ENCODE measurements around the gene PSMB2.

The PSMB2 gene

DNA sequence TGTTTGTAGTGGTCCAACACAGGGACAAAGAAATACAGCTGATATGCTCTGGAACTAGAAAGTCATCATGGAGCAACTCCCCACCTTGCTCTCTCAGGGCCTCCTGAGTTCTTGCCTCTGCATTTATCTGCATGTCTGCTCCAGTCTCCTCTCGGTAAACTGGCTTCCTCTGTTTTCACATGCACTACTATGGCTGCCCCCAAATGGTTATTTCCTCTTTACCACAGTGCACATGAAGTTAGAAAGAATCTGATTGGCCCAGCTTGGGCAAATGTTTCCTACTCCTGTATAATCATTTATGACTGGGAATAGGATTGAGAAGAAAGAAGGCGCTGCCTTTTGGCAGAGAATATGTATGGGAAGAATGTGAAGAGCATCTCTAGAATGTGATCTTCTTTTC lies 16.5 kb upstream of the PSMB2 start:
- ATAC-seq (no peak), DNase-seq (no peak)
- peaks cover 6% of the 10 kb centered on the region for H3K27me3 Mint-ChIP-seq
- no peaks in the 10 kb centered on the region for H3K9me3 Mint-ChIP-seq
- H3K4me3 Mint-ChIP-seq = no peak overlapping the region
- H3K4me1 Mint-ChIP-seq = no peaks in the 10 kb centered on the region
- no peak overlapping the region for H3K27ac Mint-ChIP-seq

DNA sequence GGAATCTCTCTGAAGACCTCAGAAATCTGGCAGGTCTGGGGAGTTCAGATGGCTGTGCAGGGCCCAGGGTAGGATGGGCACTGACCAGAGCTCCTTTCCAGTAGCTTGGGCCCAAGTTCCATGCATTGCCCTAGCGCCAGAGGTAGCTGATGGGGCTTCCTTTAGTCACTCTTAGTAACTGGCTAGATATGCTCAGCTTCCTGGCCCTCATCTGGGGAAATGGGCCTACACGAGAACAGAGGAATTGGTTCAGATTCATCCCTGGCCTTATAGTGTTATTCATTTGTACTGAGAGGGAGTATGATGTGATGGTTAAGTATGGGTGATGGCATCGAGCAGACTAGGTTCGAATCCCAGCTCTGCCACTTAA lies 15.5 kb upstream of the PSMB2 start:
- no peak for DNase-seq
- H3K4me1 Mint-ChIP-seq = no peaks in the 10 kb centered on the region
- H3K27ac Mint-ChIP-seq = no peak overlapping the region
- no peaks in the 10 kb centered on the region for H3K9me3 Mint-ChIP-seq
- no peak overlapping the region for H3K4me3 Mint-ChIP-seq
- H3K27me3 Mint-ChIP-seq = peaks cover 7% of the 10 kb centered on the region
- no peak for ATAC-seq

DNA sequence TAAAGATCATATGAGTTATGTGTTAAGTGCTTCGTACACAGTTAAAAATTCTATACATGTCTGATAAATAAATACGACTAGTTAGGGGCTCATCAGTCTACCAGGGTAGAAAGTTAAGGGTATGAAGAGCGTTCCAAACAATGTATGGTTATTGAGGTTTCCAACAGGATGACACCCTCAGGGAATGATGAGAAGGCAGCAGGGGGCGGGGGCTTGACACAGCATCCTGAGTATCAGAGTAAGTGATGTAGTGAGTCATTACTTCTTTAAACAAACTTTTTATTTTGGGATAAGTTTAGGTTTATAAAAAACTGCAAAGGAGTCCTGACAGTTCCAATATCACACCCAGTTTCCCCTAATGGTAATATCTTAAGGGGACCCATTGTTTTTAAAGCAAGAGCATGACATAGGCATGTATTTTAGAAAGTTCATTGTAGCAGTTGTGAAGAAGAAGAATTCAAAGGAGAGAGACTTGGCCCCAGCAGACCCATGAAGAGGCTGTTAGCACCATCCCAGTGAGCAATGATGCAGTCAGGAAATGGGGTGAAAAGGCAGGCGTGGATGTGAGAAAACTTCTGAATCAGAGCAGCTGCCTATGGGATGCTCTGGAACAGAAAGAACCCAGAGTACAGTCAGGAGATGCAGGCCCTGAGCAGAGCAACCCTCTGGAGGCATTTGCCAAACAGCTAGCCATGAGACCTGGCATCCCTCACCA lies 15.0 kb upstream of the PSMB2 start:
- Mint-ChIP-seq H3K27ac (peak overlapping the region in 1 of 2 donors; percentile 2), H3K9me3 (no peaks in the 10 kb centered on the region), H3K4me1 (no peaks in the 10 kb centered on the region), H3K27me3 (peaks cover 12% of the 10 kb centered on the region), H3K4me3 (no peak overlapping the region)
- ATAC-seq (no peak), DNase-seq (no peak)

DNA sequence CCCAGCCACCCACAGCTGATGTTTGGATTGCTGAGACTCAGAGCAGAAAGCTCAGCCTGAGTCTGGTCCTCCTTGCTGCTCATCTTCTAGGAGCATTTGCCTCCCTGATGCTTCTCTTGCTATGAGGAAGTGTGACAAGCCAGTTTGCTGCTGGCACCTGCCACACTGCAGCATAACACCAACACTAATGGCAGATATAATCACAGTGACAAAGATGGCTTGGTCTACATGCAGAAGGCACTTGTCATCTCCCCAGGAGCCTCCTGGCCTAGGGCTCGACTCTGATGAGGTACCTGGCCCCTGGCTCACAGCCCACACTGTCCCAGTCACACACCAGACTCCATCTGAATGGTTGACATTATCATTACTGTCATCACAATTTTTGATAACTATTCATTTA lies 13.9 kb upstream of the PSMB2 start:
- DNase-seq = no peak
- Mint-ChIP-seq H3K27ac (no peak overlapping the region), H3K9me3 (no peaks in the 10 kb centered on the region), H3K27me3 (peaks cover 7% of the 10 kb centered on the region), H3K4me3 (no peak overlapping the region), H3K4me1 (no peaks in the 10 kb centered on the region)
- no peak for ATAC-seq

DNA sequence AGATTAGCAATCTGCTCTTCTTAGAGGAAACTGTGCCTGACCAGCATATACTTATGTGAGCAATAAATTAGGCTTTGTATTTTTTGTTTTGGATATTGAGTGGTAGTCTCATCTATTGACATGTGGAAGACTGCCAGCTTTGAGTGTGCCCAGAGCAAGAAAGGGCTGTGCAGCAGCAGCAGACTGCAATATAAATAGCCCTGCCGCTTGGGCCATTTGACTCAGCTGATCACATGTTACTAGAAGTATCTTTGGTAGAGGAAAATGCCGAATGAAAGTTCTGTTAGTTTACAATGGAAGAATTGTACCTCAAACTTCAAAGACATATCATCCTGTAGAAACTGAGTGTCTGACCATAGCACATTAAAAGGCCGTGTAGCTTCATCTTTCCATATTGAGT lies 9.1 kb upstream of the PSMB2 start:
- H3K9me3 Mint-ChIP-seq = no peaks in the 10 kb centered on the region
- H3K4me3 Mint-ChIP-seq = no peak overlapping the region
- no peak for DNase-seq
- H3K27me3 Mint-ChIP-seq = peaks cover 23% of the 10 kb centered on the region
- no peak for ATAC-seq
- no peaks in the 10 kb centered on the region for H3K4me1 Mint-ChIP-seq
- no peak overlapping the region for H3K27ac Mint-ChIP-seq

DNA sequence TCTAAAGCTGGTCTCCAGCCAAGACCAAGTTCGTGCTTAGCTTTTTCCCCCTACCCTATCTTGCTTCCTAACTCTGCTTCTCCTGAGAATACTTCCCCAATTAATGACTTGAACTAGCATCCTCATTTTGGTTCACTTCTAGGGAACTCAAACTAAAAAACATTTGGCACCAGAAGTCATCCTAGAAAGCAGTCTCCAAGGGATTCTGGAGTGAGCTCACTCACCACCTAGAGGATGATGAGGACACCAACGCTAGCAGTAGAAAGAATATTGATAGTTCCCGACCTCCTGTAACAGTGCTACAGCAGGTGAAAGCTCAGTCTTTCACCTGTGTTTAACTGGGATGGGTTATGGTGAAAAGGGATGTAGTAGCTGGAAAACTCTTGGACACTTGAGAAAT lies 4.7 kb upstream of the PSMB2 start:
- H3K4me1 Mint-ChIP-seq = peaks cover 10% of the 10 kb centered on the region
- ATAC-seq = no peak
- H3K27ac Mint-ChIP-seq = no peak overlapping the region
- DNase-seq = no peak
- no peaks in the 10 kb centered on the region for H3K9me3 Mint-ChIP-seq
- peaks cover 35% of the 10 kb centered on the region for H3K27me3 Mint-ChIP-seq
- no peak overlapping the region for H3K4me3 Mint-ChIP-seq

DNA sequence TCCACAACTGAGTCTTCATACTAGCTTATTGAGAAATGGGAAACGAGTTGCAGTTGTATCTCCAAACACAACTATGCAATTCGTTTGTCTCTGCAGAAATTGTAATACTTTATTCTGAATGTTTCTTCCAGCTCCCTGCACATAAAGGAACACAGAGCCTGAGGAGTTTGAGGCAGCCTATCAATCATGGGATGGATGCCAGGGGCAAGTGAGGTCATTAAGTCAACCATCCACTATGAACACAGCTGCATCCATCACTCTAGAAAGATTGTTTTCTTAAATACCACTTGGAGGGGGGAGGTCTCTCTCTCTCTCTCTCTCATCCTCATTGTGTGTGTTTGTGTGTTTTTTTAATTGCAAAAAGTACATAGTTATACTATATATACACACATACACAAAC lies 2.9 kb upstream of the PSMB2 start:
- no peaks in the 10 kb centered on the region for H3K9me3 Mint-ChIP-seq
- H3K4me3 Mint-ChIP-seq = no peak overlapping the region
- DNase-seq = no peak
- H3K4me1 Mint-ChIP-seq = peaks cover 22% of the 10 kb centered on the region
- no peak overlapping the region for H3K27ac Mint-ChIP-seq
- ATAC-seq = no peak
- H3K27me3 Mint-ChIP-seq = peaks cover 35% of the 10 kb centered on the region

DNA sequence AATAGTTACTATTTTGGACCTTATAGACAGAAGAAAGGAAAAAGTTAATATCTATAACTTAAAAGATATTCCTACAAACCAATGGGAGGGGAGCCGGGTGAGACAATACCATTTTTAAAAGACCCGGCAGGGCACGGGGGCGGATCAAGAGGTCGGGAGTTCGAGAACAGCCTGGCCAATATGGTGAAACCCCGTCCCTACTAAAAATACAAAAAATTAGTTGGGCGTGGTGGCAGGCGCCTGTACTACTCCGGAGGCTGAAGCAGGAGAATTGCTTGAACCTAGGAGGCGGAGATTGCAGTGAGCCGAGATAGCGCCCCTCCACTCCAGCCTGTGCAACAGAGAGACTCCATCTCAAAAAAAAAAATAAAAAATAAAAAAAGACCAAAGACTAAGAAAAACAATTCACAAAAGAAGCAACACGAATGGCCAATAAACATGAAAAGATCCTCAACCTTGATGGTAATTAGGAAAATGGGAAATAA lies 1.2 kb upstream of the PSMB2 start:
- no peaks in the 10 kb centered on the region for H3K9me3 Mint-ChIP-seq
- peaks cover 37% of the 10 kb centered on the region for H3K4me1 Mint-ChIP-seq
- H3K27me3 Mint-ChIP-seq = peaks cover 35% of the 10 kb centered on the region
- peak overlapping the region in 1 of 2 donors; percentile 100 for H3K27ac Mint-ChIP-seq
- DNase-seq = peak; percentile 5 to 16
- peak overlapping the region; percentile 100 for H3K4me3 Mint-ChIP-seq
- ATAC-seq = no peak

DNA sequence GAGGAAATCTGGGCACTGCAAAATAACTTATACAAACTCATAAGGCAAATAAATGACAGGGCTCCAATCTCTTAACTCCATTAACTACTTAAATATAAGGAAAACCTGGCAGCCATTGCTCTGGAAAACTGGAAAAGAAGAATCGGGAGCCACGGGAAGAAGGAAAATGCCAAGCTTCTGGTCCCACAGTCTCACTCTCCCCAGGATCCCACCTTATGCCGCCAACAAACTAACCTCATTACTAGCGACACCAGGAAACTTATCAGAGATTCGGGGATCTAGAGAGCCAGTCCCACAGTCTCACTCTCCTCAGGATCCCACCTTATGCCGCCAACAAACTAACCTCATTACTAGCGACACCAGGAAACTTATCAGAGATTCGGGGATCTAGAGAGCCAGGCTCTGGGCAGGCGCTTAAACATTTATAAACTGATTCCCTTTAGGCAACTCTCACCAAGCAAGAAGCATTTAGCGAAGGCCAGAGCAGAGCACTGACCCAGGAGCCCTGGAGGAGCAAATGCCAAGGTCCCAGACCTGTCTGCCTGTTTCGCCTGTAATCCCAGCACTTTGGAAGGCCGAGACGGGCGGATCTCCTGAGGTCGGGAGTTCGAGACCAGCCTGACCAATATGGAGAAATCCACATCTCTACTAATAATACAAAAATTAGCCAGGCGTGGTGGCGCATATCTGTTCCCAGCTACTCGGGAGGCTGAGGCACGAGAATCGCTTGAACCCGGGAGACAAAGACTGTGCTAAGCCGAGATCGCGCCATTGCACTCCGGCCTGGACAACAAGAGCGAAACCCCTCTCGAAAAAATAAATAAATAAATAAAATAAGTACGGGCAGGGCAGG lies 720 bp downstream of the PSMB2 start:
- Mint-ChIP-seq H3K27ac (peak overlapping the region; percentile 100), H3K4me1 (peaks cover 41% of the 10 kb centered on the region), H3K4me3 (peak overlapping the region; percentile 100), H3K27me3 (peaks cover 21% of the 10 kb centered on the region), H3K9me3 (no peaks in the 10 kb centered on the region)
- DNase-seq (no peak), ATAC-seq (no peak)

DNA sequence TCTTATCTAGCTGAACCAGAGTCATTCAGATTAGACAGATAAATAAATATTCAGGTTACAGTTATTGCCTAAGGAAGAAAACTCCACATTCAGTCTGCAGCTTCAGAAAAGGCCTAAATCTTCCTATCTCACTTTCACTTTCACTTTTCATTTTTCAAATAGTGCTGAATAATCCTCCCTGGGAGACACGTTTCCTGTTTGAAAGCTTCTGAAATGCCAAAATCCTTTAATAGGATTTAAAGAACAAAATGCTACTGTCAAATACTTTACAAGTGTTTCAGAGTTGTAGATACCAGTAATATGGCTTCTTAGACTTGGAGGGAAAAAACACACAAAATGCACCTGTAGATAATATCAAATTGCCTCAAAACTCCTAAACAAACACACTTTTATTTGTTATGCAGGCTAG lies 3.9 kb downstream of the PSMB2 start:
- H3K9me3 Mint-ChIP-seq = no peaks in the 10 kb centered on the region
- DNase-seq (no peak), ATAC-seq (no peak)
- H3K27ac Mint-ChIP-seq = peak overlapping the region in 1 of 2 donors; percentile 95
- H3K4me3 Mint-ChIP-seq = peak overlapping the region; percentile 80 to 93
- H3K27me3 Mint-ChIP-seq = no peaks in the 10 kb centered on the region
- peaks cover 39% of the 10 kb centered on the region for H3K4me1 Mint-ChIP-seq

DNA sequence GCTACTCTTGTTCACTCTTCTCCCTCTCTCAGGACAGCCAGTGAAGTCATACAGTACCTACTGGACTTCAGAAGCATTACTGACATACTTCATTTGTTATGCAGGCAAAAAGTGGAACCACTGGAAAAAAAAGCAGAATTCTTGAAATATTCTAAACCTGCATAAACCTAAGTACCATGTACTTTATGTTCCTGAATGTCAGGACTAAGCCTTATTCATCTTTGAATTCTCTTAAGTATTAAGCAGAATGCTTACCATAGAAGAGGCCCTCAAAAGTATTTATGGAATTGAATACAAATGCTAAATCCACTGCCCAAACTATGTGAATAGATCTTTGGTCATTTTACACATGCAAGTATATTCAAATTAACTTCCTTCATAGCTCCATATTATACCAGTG lies 7.8 kb downstream of the PSMB2 start:
- H3K4me1 Mint-ChIP-seq = peaks cover 20% of the 10 kb centered on the region
- H3K27ac Mint-ChIP-seq = peak overlapping the region in 1 of 2 donors; percentile 8
- ATAC-seq (no peak), DNase-seq (no peak)
- no peaks in the 10 kb centered on the region for H3K9me3 Mint-ChIP-seq
- no peak overlapping the region for H3K4me3 Mint-ChIP-seq
- H3K27me3 Mint-ChIP-seq = no peaks in the 10 kb centered on the region

DNA sequence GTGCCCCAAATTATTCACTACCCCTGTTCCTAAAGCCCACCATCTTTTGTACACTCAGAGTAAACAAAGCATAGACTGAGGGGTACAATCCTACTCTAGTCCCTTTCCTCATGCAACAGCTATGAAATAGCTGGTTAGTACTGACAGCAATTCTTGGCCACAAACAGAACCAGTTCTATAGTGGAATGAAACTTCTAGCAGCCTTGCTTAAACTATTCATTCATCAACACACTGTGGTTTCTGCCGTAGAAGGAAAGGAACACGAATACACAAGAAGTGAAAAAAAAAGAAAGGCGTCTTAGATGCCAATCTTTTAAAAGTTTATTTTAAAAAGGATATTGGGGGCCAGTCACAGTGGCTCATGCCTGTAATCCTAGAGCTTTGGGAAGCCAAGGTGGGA lies 9.9 kb downstream of the PSMB2 start:
- Mint-ChIP-seq H3K4me3 (no peak overlapping the region), H3K27ac (no peak overlapping the region), H3K27me3 (no peaks in the 10 kb centered on the region), H3K4me1 (peaks cover 6% of the 10 kb centered on the region), H3K9me3 (no peaks in the 10 kb centered on the region)
- DNase-seq = no peak
- no peak for ATAC-seq

DNA sequence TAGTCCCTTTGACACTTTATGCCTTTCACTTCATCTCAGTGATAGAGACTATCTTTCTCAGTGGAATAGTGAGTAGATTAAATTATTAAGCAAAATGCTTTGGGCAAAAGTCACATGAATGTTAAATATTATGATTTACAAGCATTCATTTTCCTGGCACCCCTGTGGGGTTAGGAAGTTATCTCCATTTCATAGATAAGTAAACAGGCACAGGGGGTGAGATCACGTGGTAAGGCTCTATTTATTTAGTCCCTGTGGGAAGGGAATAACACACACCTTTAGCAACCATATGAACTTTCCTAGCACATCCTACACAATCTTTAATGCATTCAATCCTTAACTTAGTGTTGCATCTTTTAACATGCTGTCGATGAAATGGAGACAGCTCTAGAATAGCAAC lies 12.3 kb downstream of the PSMB2 start:
- ATAC-seq = no peak
- H3K4me1 Mint-ChIP-seq = peaks cover 6% of the 10 kb centered on the region
- DNase-seq = no peak
- no peaks in the 10 kb centered on the region for H3K9me3 Mint-ChIP-seq
- H3K27ac Mint-ChIP-seq = no peak overlapping the region
- no peaks in the 10 kb centered on the region for H3K27me3 Mint-ChIP-seq
- no peak overlapping the region for H3K4me3 Mint-ChIP-seq

DNA sequence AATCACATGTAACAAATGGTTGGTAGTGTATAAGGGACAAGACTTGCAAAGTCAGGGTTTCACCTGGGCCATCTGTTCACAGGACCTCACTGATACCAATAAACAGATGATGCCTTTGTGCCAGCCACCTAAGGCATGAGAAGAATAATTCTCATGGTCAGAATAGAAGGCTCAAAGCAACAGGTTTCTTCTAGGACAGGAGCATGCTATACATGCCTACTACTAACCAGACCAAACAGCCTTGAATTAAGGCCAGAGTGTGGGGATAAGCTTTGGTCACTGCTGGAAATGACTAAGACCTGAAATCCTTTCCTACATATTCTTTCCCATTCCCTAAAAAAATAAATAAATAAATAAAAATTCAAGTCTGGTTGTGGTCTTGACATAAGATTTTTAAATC lies 17.5 kb downstream of the PSMB2 start:
- ATAC-seq (no peak), DNase-seq (no peak)
- no peak overlapping the region for H3K4me3 Mint-ChIP-seq
- H3K27me3 Mint-ChIP-seq = no peaks in the 10 kb centered on the region
- no peaks in the 10 kb centered on the region for H3K4me1 Mint-ChIP-seq
- H3K27ac Mint-ChIP-seq = no peak overlapping the region
- H3K9me3 Mint-ChIP-seq = no peaks in the 10 kb centered on the region

DNA sequence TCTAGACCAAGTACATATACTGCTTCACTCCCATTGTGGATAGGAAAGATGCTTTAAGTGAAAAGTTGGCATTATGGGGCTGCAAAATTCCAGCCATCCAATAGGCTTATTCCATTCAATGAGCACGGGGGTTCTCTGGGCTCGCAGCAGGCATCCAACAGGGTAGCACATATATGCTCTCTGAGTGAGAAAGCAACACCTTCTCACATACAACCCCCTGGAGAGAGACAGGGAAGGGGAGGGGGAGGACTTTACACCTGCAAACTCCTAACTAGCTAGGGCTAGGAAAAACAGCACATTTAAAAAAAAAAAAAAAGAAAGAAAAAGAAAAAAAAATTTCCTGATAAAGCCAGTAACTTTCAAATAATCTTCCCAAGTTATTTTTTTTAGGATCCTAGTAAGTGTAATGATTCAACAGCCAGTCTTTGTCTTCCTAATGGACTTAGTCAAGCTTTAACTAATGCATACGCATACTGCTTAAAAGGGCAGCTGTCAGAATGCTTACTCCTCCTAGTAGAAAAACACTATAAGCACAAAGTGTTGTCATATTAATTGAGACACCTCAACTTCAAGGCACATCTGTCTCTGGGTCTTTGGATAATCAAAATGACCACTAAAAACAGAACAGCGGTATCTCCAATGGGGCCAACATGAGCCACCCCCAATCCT lies 18.7 kb downstream of the PSMB2 start:
- DNase-seq = no peak
- Mint-ChIP-seq H3K4me3 (no peak overlapping the region), H3K4me1 (no peaks in the 10 kb centered on the region), H3K27ac (peak overlapping the region in 1 of 2 donors; percentile 59), H3K9me3 (no peaks in the 10 kb centered on the region), H3K27me3 (no peaks in the 10 kb centered on the region)
- no peak for ATAC-seq
